Measurements from ENCODE around the gene UBE2H.
A peak's percentile ranks its signal among the peaks of the same experiment; 100 is the strongest.
"Not testable (repeated sequence)": the region's sequence is repeated elsewhere in the genome, so short reads cannot be mapped to it uniquely, and the experiment has no call there.

Gene UBE2H

DNA sequence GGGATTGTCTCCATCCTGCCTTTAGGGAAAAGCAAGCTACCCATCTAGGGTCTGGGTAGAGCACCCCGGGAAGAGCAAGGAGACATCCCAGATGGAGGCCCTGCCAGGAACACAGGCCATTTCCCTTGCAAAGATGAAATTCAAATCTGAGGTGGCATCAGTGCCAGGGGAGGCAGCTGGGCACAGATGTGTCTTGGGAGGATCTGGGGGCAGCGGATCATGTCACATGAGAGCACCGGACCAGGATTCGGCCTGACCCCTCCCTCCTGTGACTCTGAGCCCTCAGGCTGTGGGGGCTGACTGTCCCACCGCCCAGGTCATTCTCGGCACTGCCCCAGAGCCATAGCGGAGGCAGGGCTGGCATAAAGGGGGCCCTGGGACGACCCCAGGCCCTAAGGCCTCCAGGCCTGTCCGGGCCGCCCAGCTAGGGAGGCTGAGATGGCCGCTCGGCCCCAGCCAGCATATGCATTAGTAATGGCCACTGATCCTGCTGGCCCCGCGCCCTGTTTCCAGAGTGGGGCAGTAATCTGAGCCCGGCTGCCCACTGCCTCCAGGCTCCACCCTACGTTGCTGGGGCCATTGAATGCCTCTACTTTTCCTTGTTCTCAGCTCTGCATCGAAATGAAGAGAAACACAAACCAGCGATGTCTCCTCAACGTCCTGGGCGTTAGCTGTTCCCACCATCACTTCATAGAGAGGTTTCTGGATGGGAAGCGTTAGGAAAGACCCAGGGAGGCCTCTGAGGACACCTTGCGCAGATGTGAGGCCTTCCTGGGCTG lies 148.5 kb downstream of the UBE2H start:
- DNase-seq, result no peak

DNA sequence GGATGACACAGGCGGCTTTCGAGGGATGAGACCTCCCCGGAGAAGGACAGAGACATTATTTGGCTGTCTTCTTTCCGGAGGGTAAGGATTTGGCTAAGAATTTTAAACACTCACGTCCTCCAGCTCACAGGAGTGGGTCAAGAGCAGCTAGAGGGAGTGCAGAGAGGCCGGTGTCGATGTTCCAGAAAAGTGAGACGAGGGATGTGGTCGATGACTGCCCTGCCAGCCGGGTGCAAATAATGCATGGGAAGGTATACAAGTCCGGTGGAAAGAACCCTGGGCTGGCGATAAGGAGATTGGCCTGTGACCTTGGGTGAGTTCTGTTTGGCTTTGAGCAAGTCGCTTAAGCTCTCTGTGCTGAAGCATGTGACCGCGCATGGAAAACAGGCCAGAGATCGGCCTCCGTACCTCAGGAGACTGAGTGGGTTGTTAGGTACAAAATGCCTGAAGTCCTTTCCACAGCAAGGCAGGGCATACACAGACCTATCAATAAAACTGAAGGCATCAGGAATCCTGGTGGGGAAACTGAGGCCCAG lies 149.1 kb downstream of the UBE2H start:
- no peak for DNase-seq

DNA sequence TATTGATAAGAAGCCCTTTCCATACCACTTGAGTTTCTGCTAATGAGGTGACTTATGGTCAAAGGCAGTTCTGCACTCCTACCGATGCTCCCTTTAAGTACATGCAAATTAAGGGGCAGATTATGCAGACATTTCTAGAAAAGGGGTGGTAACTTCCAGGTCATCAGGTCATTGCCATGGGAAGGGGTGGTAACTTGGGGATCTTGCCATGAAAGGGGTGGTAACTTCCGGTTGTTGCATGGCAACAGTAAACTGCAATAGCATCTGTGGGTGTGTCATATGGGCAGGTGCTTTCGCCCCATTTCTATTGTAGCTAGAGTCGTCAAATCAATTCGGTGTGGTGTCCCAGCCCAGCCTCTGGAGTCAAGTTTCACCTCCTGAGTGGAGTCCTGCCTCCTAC lies 150.9 kb downstream of the UBE2H start:
- no peak for DNase-seq

DNA sequence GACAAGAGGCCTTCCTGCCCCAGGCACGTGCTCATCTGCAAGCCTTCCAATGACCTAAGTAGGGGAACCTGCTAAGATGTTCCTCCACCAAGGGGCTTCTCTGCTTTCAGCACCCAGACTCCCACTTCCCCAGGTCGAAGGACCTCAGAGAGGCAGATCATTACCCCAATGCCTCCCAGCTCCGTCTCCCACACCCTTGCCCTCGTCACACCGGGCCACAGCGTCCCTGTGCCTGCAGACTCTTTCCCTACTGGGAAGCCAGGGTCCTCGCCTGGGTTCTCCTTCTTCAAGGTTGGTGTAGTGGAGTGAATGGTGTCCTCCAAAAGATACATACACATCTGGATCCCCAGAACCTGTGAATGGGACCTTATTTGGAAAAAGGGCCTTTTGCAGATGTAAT lies 151.9 kb downstream of the UBE2H start:
- DNase-seq, result no peak

DNA sequence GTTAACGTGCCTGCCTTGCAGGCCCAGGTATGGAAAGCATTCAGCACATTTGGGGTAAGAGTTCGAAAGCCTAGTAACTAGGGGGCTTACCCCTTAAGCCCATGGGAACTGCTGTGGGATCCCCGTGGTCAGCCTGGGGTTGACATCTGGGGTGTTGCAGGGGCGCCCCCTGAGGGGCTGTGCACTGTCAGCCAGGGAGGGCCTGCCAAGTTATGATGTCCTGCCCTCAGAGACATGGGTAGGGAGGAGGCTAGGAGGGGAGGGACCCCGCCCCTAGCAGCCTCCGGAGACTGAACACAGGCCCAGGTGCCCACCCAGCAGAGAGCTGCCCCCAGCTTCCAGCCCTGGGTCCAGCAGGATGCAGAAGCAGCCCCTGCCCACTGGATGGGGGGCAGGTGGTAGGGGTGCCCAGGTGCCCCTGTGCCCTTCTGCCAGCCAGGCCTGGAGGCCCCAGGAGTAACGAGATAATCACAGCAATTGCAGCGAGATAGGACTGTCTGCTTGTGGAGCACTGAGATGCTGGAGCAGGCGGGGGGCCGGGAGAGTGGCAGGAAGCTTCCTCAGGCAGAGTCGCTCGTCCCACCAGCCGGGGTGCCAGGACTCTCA lies 153.3 kb downstream of the UBE2H start:
- no peak for DNase-seq

DNA sequence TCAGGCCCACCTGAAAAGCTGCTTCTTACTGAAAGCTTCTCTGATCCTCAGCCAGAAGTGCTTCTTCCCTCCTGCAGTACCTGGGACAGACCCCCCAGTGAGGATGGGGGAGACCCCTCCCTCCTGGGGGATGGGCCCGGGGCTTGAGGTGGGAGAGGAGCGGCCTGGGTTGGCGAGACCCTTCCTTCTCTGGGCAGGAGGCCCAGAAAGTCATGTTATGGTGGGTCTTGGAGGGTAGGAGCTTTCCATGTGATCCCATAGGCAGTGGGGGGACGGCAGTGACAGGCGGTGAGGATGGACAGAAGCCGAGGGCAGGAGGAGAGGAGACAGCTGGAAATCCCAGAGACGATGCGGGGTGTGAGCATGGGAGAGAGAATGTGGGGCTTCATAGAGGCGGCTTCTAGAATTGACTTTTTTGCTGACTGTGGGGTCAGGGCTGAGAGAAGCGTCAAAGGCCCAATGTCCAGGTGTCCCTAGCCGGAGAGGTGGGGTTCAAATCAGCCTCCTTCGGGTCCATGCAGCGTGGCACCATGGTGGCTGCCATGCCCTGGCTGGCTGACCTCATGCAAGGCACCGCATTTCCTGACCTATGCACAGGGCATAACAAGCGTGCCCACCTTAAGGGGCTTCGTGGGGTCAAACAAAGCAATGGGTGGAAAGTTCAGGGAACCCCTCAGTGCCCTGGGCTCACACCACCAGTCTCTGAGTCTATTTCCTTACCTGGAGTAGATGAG lies 154.0 kb downstream of the UBE2H start:
- DNase-seq, result no peak

DNA sequence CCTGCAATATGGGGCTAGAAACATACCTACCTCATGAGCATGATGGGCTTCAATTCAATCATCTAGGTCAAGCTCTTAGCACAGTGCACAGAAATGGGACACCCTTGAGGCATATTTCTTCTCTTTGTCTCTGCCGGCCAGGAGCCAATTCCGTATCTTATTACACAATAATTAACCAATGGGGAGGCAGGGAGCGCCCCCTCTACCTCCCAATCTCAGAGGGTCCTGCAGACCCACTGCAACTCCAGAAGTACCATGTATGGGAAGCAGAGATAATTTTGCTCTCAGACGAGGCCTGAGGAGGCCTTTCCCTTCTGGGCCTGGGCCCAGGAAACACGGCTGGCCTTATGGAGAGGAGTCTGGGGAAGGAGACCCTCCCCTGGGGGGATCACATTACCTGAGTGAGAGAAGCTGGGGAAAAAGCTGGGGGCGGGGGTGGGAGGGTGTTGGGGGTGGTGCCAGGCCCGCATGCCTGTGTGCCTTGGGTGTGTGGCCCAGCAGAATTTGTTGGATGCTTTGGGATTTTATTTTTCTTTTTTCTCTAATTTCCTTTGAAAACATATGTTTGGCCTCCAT lies 155.5 kb downstream of the UBE2H start:
- no peak for DNase-seq

DNA sequence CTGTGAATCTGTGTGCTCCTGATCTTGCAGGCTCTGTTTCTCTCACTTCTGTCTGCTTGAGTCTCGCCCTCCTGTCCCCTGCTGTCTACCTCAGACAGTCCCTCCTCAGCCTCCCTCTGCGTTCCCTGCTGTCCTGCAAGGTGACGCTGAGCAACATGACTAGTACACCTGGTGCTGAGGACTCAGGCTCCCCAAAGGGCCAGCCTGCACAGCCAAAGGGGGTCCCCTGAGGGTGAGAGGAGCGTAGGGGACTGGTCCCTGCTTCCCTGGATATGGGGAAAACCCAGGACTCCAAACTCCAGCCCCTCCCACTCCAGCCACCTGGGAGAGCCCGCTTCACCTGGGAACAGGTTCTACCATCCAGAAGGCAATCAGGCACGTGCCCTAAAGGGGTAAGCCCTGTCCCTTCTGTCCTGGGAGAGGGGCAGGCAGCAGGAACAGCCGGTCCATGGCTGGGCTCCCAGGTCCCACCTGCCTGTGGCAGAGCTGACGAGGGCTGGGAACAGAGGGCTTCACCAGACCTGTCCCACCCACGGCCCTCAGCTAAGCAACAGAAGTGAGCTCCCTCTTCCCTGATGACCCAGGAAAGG lies 156.5 kb downstream of the UBE2H start:
- DNase-seq, result no peak

DNA sequence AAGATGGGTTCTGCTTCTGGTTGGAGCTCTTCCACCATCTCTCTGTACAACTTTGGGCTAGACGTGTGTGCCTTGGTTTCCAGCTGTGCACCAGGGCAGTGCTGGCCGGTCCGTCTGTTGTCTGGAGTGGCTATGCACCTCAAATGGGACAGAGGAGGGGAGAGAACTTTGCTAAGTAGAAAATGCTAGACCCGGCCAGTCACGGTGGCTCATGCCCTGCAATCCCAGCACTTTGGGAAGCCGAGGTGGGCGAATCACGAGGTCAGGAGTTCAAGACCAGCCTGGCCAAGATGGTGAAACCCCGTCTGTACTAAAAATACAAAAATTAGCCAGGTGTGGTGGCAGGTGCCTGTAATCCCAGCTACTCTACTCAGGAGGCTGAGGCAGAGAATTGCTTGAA lies 158.3 kb downstream of the UBE2H start:
- not testable (repeated sequence) for DNase-seq

DNA sequence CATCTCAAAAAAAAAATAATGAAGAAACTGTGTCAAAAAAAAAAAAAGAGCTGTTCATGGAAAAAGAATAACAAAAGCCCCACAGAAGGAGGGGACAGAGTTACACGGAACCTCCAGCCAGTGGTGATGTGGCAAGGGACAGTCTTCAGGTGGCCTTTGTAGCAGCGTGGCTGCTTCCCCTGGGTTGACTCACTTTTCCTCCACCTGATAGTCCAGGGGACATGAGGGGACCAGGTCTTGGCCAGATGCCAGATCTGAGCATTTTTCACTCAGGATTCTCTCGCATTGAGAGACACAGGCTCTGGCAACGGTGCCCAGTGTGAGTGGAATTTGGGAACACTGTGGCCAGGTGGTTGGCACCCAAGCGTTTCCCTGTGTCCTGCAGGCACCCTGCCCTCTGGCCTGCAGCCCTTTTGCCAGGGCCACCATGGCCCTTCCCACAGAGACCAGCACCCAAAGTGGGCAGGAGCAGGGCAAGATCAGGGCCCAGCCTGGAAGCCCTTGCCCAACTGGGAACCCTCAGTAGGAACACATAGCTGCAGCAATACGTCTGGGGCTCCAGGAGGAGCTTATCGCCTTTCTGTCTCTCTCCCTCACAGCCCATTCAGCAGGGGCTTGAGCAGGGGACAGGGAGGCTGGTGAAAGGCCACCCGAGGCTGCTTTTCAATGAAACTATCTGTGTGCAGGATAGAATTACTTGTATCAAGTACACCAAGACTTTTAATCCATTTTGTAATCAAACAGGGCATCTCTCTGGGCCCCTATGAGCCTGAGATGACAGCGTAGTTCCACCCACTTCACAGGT lies 159.1 kb downstream of the UBE2H start:
- peak; percentile 11 for DNase-seq

DNA sequence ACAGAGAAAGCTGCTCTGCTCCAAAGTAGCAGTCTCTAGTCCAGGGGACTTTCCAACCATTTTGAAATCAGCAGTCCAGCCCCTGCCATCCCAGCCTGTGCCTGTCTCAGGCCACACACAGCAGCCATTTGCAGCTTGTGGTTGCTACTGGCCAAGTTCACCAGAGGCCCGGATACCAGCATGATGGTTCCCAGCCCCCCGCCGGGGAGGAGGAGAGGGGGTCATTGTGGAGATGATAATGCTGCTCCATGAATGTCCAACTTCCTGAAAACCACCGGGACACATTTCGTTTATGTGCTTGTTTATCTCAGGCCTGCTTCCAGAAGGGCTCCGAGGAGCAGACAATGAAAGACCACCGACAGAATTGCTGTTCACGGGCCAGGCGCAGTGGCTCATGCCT lies 160.0 kb downstream of the UBE2H start:
- DNase-seq, result peak; percentile 3

DNA sequence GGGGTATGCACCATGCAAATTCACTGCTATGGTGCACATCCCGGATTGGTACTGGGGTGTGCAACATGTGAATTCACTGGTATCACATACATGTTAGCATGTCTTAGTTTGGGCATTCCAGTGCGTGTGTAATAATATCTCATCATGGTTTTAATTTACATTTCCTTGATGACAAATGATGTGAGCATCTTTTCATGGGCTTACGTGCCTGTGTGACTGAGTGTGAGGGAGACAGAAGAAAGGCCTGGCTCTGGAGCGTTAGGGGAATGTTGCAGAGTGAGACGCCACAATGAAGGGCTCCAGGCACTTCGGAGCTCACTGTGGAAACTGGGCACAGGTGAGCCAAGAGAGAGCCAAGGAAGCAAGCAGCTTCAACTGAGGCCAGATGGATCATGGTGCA lies 162.6 kb downstream of the UBE2H start:
- no peak for DNase-seq

DNA sequence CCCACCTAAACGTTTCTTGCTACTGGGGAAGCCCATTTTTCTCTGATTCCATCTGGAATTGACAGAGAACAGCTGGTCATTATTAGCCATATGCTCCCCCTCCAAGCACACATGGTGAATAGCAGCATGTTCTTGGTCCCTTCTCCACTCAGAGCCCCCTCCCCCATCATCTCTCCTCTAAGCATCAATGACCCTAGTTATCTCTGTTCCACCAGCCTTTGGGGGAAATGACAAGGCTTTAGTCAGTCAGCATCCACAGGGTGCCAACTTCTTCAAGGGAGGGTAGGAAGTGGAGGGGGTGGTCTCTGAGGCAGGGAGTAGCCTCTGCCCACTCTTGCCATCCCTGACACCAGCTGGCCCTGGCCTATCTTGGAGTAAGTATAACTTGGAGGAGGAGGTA lies 163.1 kb downstream of the UBE2H start:
- DNase-seq, result no peak

DNA sequence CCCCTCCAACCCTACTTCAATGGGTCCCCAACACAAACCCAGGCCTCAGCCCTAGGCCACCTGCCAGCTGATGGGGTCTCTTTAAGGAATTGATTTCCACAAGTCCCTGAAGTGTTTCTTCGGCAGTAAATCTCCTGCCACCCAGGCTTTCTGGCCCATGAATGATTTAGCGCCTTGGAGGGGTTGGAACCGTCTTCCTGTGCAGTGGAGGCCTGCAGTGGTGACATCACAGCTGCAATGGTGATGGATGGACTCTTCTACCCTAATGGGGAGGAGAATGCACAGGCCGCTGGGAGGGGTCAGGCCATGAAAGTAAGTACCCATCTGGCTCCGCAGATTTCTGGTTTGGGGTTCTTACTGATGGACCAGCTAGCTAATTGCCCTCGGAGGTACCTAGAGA lies 163.8 kb downstream of the UBE2H start:
- DNase-seq, result no peak

DNA sequence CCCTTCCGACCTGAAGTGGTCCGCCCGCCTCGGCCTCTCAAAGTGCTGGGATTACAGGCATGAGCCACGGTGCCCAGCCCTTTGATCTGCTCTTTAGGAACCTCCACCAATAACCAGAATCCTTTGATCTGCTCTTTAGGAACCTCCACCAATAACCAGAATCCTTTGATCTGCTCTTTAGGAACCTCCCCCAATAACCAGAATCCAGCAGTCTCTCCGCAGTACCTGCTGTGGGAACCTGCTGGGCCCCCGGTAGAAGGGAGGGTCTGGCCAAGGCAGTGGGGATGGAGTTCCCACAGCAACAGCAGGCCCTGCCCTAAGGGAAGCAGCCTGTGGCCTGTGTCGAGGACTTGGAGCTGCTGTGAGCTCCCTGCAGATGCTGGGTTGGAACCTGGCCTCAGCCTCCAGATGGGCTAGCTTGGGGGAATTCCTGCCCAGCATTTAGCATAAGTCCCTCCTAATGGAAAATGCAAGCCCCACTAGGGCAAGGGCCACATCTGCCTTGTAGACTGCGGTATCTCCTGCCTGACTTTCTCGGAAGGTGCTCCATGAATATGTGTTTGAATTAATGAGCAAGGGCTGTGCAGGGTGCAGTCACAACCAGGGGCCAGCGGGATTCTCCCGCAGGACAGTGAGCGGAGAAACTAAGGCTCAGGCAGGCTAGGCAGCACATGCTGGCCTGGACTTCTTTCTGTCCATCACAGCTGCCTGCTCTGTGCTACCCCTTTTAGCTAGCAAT lies 165.8 kb downstream of the UBE2H start:
- no peak for DNase-seq

DNA sequence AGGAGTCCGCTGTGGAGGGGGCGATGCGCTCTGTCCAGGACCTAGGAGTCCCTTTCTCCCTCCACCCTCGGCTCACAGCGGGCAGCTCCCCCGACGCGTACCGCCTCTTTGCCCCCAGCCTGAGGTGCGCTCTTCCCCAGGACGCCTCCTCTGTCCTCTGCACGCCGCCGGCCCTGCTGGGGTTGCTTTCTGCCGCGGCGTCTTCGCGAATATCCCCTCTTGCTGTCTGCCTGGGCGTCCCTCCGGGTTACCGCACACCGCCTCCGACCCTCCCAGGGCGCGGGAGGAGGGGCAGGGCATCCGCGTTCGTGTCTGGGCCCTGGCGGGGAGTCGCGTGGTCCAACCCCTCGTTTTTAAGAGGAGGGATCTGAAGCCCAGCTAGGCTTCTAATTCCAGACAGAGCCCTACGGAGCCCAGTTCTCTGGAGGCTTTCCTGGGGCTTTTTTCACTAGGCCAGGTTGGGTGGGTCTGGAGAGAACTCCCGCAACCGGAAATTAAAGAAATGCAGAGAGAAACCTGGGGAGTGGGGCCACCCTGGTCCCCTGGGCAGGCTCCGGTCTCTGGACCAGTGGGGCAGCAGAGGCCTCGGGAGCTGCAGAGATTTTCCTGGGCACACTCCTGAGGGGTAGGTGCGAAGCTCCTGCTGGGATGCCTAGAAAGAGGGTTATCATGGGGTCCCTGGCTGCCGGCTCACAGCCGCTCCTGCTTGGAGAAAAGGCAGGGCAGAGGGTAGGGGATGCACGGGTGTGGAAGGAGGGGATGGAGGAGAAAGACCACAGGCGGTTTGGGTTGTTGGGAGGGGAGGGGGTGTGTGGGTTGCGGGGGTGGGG lies 166.9 kb downstream of the UBE2H start:
- DNase-seq, result no peak

DNA sequence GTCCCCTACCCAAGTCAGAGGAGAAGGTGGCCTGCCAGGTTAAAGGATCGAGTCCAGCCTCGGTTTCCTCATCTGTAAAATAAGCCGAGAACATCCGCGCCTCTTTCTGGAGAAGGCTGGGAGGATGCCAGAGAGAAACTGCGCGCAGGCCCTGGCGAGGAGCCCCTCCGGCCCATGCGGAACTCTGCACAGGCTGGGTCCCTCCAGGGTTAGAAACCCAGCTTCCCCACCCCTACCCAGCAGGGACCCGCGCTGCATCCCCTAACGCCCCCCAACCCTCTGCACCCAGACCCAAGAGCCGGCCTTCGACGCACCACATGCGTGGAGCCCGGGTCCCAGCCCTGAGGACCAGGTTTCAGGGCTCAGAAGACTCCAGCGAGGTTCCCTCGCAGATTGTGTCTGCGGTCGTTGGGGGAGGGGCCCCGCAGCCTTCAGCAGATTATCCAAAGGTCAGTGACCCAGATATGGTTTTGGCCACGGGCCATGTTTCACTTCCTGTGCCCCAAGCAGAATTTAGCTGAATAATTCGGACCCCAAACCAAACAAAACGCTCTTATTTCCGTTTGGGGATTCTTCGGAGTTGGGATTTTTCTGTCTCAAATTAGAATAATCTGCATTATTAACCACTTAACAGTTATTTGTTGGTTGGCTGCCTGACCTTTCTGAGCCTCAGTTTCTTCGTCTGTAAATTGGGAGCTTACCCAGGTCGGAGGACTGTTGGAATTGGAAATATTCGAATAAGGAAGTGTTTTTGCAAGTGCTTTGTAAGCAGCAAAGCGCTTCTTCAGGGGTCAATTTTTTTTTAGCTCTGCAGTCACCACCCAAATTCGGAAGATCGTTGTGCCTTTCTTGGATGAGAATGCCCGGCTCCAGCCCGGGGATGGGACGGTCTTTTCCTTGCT lies 167.7 kb downstream of the UBE2H start:
- DNase-seq, result no peak

DNA sequence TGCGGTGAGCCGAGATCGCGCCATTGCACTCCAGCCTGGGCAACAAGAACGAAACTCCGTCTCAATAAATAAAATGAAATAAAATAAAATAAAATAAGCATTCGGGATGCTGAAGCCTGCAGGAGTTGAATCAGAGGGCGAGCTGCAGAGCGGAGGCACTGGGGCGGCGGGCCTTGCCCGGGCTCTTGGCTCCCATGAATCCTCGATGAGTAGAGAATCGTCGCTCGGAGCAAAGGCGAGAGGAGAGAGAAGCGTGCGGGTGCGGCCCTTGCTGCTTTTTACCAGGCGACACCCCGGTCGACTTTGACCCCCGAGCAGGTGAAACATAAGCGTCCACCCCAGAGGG lies 168.3 kb downstream of the UBE2H start:
- no peak for DNase-seq

DNA sequence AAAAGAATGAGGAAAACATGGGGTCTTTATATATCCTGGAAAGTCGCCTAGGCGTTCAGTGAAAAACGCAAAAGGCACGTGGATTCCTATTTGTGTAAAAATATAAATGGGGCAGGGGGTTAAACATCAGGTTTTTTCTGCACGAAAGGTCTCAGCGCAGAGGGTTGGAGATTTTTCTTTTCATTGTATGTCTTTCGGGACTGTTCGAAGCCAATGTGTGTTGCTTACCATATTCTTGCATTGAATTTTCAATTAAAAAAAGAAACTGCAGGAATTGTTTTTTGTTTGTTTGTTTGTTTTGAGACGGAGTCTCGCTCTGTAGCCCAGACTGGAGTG lies 169.2 kb downstream of the UBE2H start:
- no peak for DNase-seq

Data from 8988T (cell line).